Panc1 (cell line): ENCODE results near the gene BRD9. TPM values are rescaled to one million over a fixed set of nuclear protein-coding genes. Genes with fewer than 3 reads are reported as not detected.

Experiments used
- ATAC-seq: fragments of 200-7000 bp; cut with Tn5 transposase; 2 replicates; pipeline ENCODE4 v1.9.1; 2020; ENCODE audit warnings: mild to moderate bottlenecking, moderate library complexity
- BruUV-seq: library from RNA; stranded (reverse); fragments of 400-500 nt; replicated peaks from 2 replicates; lab custom pipeline; 2021; lab: Mats Ljungman, UMichigan
- CTCF ChIA-PET: fragments of 300-600 bp; sonication (Branson Sonifier 250); formaldehyde crosslinking; loops from one replicate; lab custom pipeline; 2022; ENCODE audit warnings: antibody characterized with exemption; lab: Charles Lee
- POLR2A ChIA-PET: fragments of 300-600 bp; sonication (Branson Sonifier 250); formaldehyde crosslinking; loops from one replicate; lab custom pipeline; 2022; ENCODE audit warnings: antibody characterized with exemption; lab: Charles Lee
- DNase-seq: peaks from one replicate; pipeline ENCODE4 v3.0.0-alpha.2; 2010; ENCODE audit warnings: low read depth, low spot score
- H3K27ac ChIP-seq: 2 replicates; pipeline ENCODE4 v1.5.1; 2011; ENCODE audit warnings: mild to moderate bottlenecking, low read length, inconsistent platforms
- H3K27me3 ChIP-seq: fragments of 200-500 bp; sonication (Bioruptor generic); 2 replicates; pipeline ENCODE4 v1.6.0; 2014; ENCODE audit warnings: low read length, inconsistent platforms; ENCODE audit not compliant: control insufficient read depth, insufficient read depth
- H3K36me3 ChIP-seq: fragments of 200-500 bp; sonication (Bioruptor generic); 2 replicates; pipeline ENCODE4 v1.5.1; 2014; ENCODE audit warnings: inconsistent platforms, mild to moderate bottlenecking, low read length, moderate library complexity; ENCODE audit not compliant: control insufficient read depth, insufficient read depth
- H3K4me1 ChIP-seq: 2 replicates; pipeline ENCODE4 v1.5.1; 2011; ENCODE audit warnings: inconsistent platforms, mild to moderate bottlenecking, low read length, moderate library complexity; ENCODE audit not compliant: control insufficient read depth, insufficient read depth
- H3K4me3 ChIP-seq, 2 experiments: 2 replicates each; pipeline ENCODE4 v1.5.1; 2011 to 2012; ENCODE audit warnings: low read depth in 2 of 2, low read length in 2 of 2, mild to moderate bottlenecking in 2 of 2, inconsistent platforms in 1 of 2, moderate library complexity in 1 of 2
- H3K9me3 ChIP-seq: fragments of 200-500 bp; sonication (Bioruptor generic); 2 replicates; pipeline ENCODE4 v1.5.1; 2014; ENCODE audit warnings: low read depth, mild to moderate bottlenecking, inconsistent platforms, low read length, moderate library complexity; ENCODE audit not compliant: control insufficient read depth, insufficient read depth
- POLR2AphosphoS5 ChIP-seq: IDR thresholded peaks from 2 replicates; pipeline ENCODE4 v1.6.1; 2012; ENCODE audit warnings: mild to moderate bottlenecking, low read depth, low read length, moderate library complexity
- REST ChIP-seq, 2 experiments: IDR thresholded peaks; 2 replicates each; pipeline ENCODE4 v1.6.1; 2011 to 2012; ENCODE audit warnings: low read depth in 2 of 2, control low read depth in 1 of 2, low read length in 1 of 2, mild to moderate bottlenecking in 1 of 2, moderate library complexity in 1 of 2; ENCODE audit not compliant: insufficient read depth in 1 of 2
- SIN3A ChIP-seq: IDR thresholded peaks from 2 replicates; pipeline ENCODE4 v1.6.1; 2012; ENCODE audit warnings: low read depth, mild to moderate bottlenecking, low read length, moderate library complexity, borderline replicate concordance; ENCODE audit not compliant: insufficient read depth
- TCF7L2 ChIP-seq: IDR thresholded peaks from 2 replicates; pipeline ENCODE4 v1.6.1; 2011; ENCODE audit warnings: mild to moderate bottlenecking, low read depth, low read length, inconsistent platforms
- in situ Hi-C: cut with HindIII; loops from 2 replicates; pipeline ENCODE4 v1.10.0; 2016; ENCODE audit warnings: low sequenced_read_pairs, low pct_unique_long_range_greater_than_20kb
- intact Hi-C: fragments of 100-400 bp; cut with micrococcal nuclease; formaldehyde crosslinking; loops from one replicate; pipeline ENCODE4 v1.10.0; 2022; ENCODE audit not compliant: unreplicated experiment
- total RNA-seq: library from RNA; stranded (reverse); gene quantifications from one replicate; pipeline ENCODE4 v1.2.1, GENCODE V29; 2021; ENCODE audit not compliant: unreplicated experiment
- TF ChIP-seq, protein P1 (sequence below): fragments of 450-650 bp; IDR thresholded peaks from 2 replicates; pipeline ENCODE4 v1.5.1; 2017; ENCODE audit warnings: mild to moderate bottlenecking

BRD9 gene
- total RNA-seq, 1 experiment from 2014 or later: 64.3 TPM

DNA sequence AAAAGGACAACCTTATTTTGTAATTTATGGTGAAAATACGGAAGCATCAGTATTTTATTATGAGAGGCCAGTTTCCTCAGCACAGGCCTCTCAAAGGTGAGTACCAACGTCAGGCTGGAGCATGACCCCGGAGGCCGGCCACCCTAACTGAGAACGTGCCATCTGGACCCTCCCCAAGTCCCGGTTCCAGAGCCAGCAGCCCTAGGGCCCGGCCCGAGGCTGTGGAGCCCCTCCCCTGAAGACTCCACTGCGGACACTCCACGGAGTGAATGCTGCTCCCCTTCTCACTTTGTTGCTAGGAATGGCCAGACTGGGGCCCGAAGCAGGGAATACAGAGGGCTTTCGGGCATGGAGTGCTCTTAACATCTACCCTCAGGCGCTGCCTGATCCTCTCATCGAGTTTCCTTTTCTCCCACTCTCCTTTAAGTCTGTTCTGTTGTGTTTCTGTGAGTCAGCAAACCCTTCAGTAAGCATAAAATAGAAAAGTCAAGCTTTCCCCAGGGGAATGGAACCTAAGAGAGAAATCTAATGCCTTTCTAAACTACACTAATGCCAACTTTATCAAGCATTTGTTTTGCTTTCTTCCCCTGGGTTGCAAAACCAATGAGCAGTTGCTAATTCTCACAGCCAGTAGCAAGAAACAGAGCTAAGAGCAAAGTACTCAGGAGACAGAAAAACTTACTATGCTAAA, 4.5 kb downstream of the BRD9 start:
- DNase-seq: no peak
- no peak for ATAC-seq
- intact Hi-C loops (no loop called here), in situ Hi-C loops (no loop called here)
- Histone ChIP-seq H3K4me1 (peaks cover 13% of the 10 kb centered on the region; the same call in 1 of the 2 replicates), H3K27me3 (no peaks in the 10 kb centered on the region), H3K4me3 (no peak overlapping the region), H3K36me3 (peaks cover 32% of the 10 kb centered on the region), H3K9me3 (no peaks in the 10 kb centered on the region), H3K27ac (no peak overlapping the region)
- CTCF ChIA-PET: no interaction called here
- POLR2A ChIA-PET: interaction anchor here (1.1 kb wide), 1 partner anchor 215 kb away, joined by 7 read pairs; no protein-coding TSS in a partner anchor
- TF ChIP-seq TCF7L2 (no peak), POLR2AphosphoS5 (no peak), SIN3A (no peak), REST (IDR thresholded peaks at IDR 0.05; ENCODE audit: insufficient read depth in 1 of 2, low read depth in 2 of 2, low read length in 1 of 2) (no peak)
- TF ChIP-seq, protein P1, sequence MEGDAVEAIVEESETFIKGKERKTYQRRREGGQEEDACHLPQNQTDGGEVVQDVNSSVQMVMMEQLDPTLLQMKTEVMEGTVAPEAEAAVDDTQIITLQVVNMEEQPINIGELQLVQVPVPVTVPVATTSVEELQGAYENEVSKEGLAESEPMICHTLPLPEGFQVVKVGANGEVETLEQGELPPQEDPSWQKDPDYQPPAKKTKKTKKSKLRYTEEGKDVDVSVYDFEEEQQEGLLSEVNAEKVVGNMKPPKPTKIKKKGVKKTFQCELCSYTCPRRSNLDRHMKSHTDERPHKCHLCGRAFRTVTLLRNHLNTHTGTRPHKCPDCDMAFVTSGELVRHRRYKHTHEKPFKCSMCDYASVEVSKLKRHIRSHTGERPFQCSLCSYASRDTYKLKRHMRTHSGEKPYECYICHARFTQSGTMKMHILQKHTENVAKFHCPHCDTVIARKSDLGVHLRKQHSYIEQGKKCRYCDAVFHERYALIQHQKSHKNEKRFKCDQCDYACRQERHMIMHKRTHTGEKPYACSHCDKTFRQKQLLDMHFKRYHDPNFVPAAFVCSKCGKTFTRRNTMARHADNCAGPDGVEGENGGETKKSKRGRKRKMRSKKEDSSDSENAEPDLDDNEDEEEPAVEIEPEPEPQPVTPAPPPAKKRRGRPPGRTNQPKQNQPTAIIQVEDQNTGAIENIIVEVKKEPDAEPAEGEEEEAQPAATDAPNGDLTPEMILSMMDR: no peak
- no TSS peak for BruUV-seq

DNA sequence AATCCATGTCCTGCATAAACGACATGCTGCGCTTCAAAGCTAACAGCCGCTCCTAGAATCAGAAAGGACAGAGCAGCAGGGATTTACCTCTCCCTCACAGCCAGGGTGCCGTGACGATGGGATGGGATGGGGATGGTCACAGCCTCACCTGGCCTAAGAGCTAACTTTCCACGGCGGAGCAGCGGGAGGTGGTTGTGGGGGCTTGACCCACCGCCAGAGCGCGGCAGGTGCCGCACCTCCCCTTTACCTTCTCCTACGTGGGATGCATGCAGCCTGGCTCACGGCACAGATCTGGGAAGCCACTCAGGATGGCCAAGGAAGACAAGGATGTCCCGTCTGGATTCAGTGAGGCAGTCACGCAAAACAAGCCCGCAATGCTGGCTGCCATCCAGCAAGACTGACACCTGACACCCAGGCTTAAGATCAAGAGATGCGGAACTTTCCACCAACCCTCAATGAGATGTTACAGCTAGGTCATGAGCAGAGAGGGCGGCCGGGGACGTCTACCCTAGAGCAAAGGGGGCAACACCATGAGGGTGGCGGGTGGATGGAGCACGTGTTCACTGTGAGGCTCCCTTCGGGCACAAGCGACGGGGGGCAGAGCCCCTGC, 5.8 kb downstream of the BRD9 start:
- in situ Hi-C loops (no loop called here), intact Hi-C loops (no loop called here)
- POLR2A ChIA-PET: no interaction called here
- DNase-seq (no peak), ATAC-seq (no peak)
- BruUV-seq: no TSS peak
- no peak for TF ChIP-seq REST (IDR thresholded peaks at IDR 0.05; ENCODE audit: insufficient read depth in 1 of 2, low read depth in 2 of 2, low read length in 1 of 2)
- no peak for TF ChIP-seq TCF7L2
- TF ChIP-seq POLR2AphosphoS5: no peak
- no peak for TF ChIP-seq SIN3A
- TF ChIP-seq, protein P1: no peak
- Histone ChIP-seq H3K9me3 (no peaks in the 10 kb centered on the region), H3K27ac (no peak overlapping the region), H3K4me3 (no peak overlapping the region), H3K4me1 (peaks cover 13% of the 10 kb centered on the region; the same call in 1 of the 2 replicates), H3K36me3 (peaks cover 33% of the 10 kb centered on the region), H3K27me3 (no peaks in the 10 kb centered on the region)
- CTCF ChIA-PET: no interaction called here
